Endothelial cell of hepatic sinusoid (primary cell): ENCODE measurements around the gene MPRIP.

Source experiments
- in situ Hi-C: cut with HindIII; loops from 2 replicates; pipeline ENCODE4 v1.10.0; 2017; ENCODE audit warnings: low sequenced_read_pairs

MPRIP gene

GRCh38 chr17:17064322-17064721 lies 22.1 kb downstream of the MPRIP start:
- in situ Hi-C loops = no loop called here

- in situ Hi-C loops = no loop called here
Observed at GRCh38 chr17:17066021-17066420, 23.8 kb downstream of the MPRIP start.

GRCh38 chr17:17067257-17067656 lies 25.0 kb downstream of the MPRIP start:
- in situ Hi-C loops = no loop called here

GRCh38 chr17:17069849-17070248 lies 27.6 kb downstream of the MPRIP start:
- in situ Hi-C loops = no loop called here

- in situ Hi-C loops = no loop called here
Observed at GRCh38 chr17:17070931-17071330, 28.7 kb downstream of the MPRIP start.

GRCh38 chr17:17071531-17072360 lies 29.5 kb downstream of the MPRIP start:
- in situ Hi-C loops = no loop called here

GRCh38 chr17:17072546-17072945 lies 30.3 kb downstream of the MPRIP start:
- in situ Hi-C loops = no loop called here

- in situ Hi-C loops = no loop called here
Observed at GRCh38 chr17:17073030-17073564, 30.8 kb downstream of the MPRIP start.

- in situ Hi-C loops = no loop called here
Observed at GRCh38 chr17:17073581-17074403, 31.5 kb downstream of the MPRIP start.

- in situ Hi-C loops = loop anchor here (25.0 kb wide), 1 partner anchor 188 kb away; no protein-coding TSS in a partner anchor
Observed at GRCh38 chr17:17075125-17075781, 33.0 kb downstream of the MPRIP start.

- in situ Hi-C loops = loop anchor here (25.0 kb wide), 1 partner anchor 189 kb away; no protein-coding TSS in a partner anchor
Observed at GRCh38 chr17:17076066-17076465, 33.8 kb downstream of the MPRIP start.

- in situ Hi-C loops = loop anchor here (25.0 kb wide), 1 partner anchor 190 kb away; no protein-coding TSS in a partner anchor
Observed at GRCh38 chr17:17077101-17077500, 34.8 kb downstream of the MPRIP start.

GRCh38 chr17:17077861-17078732 lies 35.8 kb downstream of the MPRIP start:
- in situ Hi-C loops = loop anchor here (25.0 kb wide), 1 partner anchor 191 kb away; no protein-coding TSS in a partner anchor

- in situ Hi-C loops = loop anchor here (25.0 kb wide), 1 partner anchor 192 kb away; no protein-coding TSS in a partner anchor
Observed at GRCh38 chr17:17078832-17079231, 36.6 kb downstream of the MPRIP start.

- in situ Hi-C loops = loop anchor here (25.0 kb wide), 1 partner anchor 192 kb away; no protein-coding TSS in a partner anchor
Observed at GRCh38 chr17:17079336-17079735, 37.1 kb downstream of the MPRIP start.

- in situ Hi-C loops = loop anchor here (25.0 kb wide), 1 partner anchor 192 kb away; no protein-coding TSS in a partner anchor
Observed at GRCh38 chr17:17079761-17080160, 37.5 kb downstream of the MPRIP start.

- in situ Hi-C loops = loop anchor here (25.0 kb wide), 1 partner anchor 193 kb away; no protein-coding TSS in a partner anchor
Observed at GRCh38 chr17:17080181-17080631, 37.9 kb downstream of the MPRIP start.

- in situ Hi-C loops = loop anchor here (25.0 kb wide), 1 partner anchor 193 kb away; no protein-coding TSS in a partner anchor
Observed at GRCh38 chr17:17080781-17081180, 38.5 kb downstream of the MPRIP start.

- in situ Hi-C loops = loop anchor here (25.0 kb wide), 1 partner anchor 194 kb away; no protein-coding TSS in a partner anchor
Observed at GRCh38 chr17:17081304-17081940, 39.2 kb downstream of the MPRIP start.
